ENCODE results near the gene SDR42E1. TPM values are rescaled to one million over a fixed set of nuclear protein-coding genes. Genes with fewer than 3 reads are reported as not detected.

SDR42E1 gene
- total RNA-seq, 2 donors from 2014 or later, result 0.41 to 0.56 TPM

GRCh38 chr16:81964808-81965207, 46.5 kb downstream of the SDR42E1 start:
- DNase-seq (ENCODE audit: low spot score) (no peak), ATAC-seq (ENCODE audit: insufficient number of reproducible peaks, low FRiP score, low read depth) (no peak)
- Histone ChIP-seq H3K4me3 (no peak overlapping the region), H3K27ac (no peak overlapping the region), H3K4me1 (ENCODE audit: control insufficient read depth in 1 of 2, low read depth in 2 of 2) (no peaks in the 10 kb centered on the region), H3K36me3 (no peaks in the 10 kb centered on the region), H3K9me3 (no peaks in the 10 kb centered on the region), H3K27me3 (replicated peaks; ENCODE audit: insufficient read depth) (no peaks in the 10 kb centered on the region)
- no peak for TF ChIP-seq CTCF (IDR thresholded peaks at IDR 0.05)

- H3K9me3 ChIP-seq, result peaks cover 2% of the 10 kb centered on the region
- ATAC-seq (ENCODE audit: insufficient number of reproducible peaks, low FRiP score, low read depth), result no peak
Observed at GRCh38 chr16:81956213-81956948, 54.9 kb downstream of the SDR42E1 start.

GRCh38 chr16:81951564-81951963, 59.7 kb downstream of the SDR42E1 start:
- ATAC-seq (ENCODE audit: insufficient number of reproducible peaks, low FRiP score, low read depth), result no peak
- no peaks in the 10 kb centered on the region for H3K36me3 ChIP-seq
- TF ChIP-seq CTCF (IDR thresholded peaks at IDR 0.05), result no peak

More at GRCh38 chr16:81956213-81956948, 54.9 kb downstream of the SDR42E1 start:
- no peak for DNase-seq (ENCODE audit: low spot score)
- TF ChIP-seq CTCF (IDR thresholded peaks at IDR 0.05), result no peak
- Histone ChIP-seq H3K36me3 (no peaks in the 10 kb centered on the region), H3K4me1 (ENCODE audit: control insufficient read depth in 1 of 2, low read depth in 2 of 2) (no peaks in the 10 kb centered on the region), H3K27ac (no peak overlapping the region), H3K27me3 (replicated peaks; ENCODE audit: insufficient read depth) (no peaks in the 10 kb centered on the region), H3K4me3 (no peak overlapping the region)

GRCh38 chr16:81946206-81946605, 65.1 kb downstream of the SDR42E1 start:
- ATAC-seq (ENCODE audit: insufficient number of reproducible peaks, low FRiP score, low read depth), result no peak

More at GRCh38 chr16:81951564-81951963, 59.7 kb downstream of the SDR42E1 start:
- Histone ChIP-seq H3K4me3 (no peak overlapping the region), H3K9me3 (peaks cover 3% of the 10 kb centered on the region), H3K4me1 (ENCODE audit: control insufficient read depth in 1 of 2, low read depth in 2 of 2) (no peaks in the 10 kb centered on the region), H3K27ac (no peak overlapping the region), H3K27me3 (replicated peaks; ENCODE audit: insufficient read depth) (no peaks in the 10 kb centered on the region)
- DNase-seq (ENCODE audit: low spot score), result no peak

GRCh38 chr16:81945665-81946064, 65.6 kb downstream of the SDR42E1 start:
- Histone ChIP-seq H3K4me1 (ENCODE audit: control insufficient read depth in 1 of 2, low read depth in 2 of 2) (no peaks in the 10 kb centered on the region), H3K36me3 (no peaks in the 10 kb centered on the region), H3K27me3 (replicated peaks; ENCODE audit: insufficient read depth) (no peaks in the 10 kb centered on the region), H3K4me3 (no peak overlapping the region), H3K27ac (no peak overlapping the region), H3K9me3 (no peaks in the 10 kb centered on the region)
- no peak for TF ChIP-seq CTCF (IDR thresholded peaks at IDR 0.05)
- DNase-seq (ENCODE audit: low spot score) (no peak), ATAC-seq (ENCODE audit: insufficient number of reproducible peaks, low FRiP score, low read depth) (no peak)

More at GRCh38 chr16:81946206-81946605, 65.1 kb downstream of the SDR42E1 start:
- Histone ChIP-seq H3K27ac (no peak overlapping the region), H3K9me3 (no peaks in the 10 kb centered on the region), H3K4me1 (ENCODE audit: control insufficient read depth in 1 of 2, low read depth in 2 of 2) (no peaks in the 10 kb centered on the region), H3K27me3 (replicated peaks; ENCODE audit: insufficient read depth) (no peaks in the 10 kb centered on the region), H3K4me3 (no peak overlapping the region), H3K36me3 (no peaks in the 10 kb centered on the region)
- no peak for DNase-seq (ENCODE audit: low spot score)
- no peak for TF ChIP-seq CTCF (IDR thresholded peaks at IDR 0.05)

Measured in thoracic aorta (tissue), 2 donors.